K562 (cell line): Measurements from ENCODE around the gene CRYBG2. TPM values are rescaled to one million over a fixed set of nuclear protein-coding genes. Genes with fewer than 3 reads are reported as not detected.
A peak's percentile ranks its signal among the peaks of the same experiment; 100 is the strongest.

Experiments
- ARHGAP35 ChIP-seq: fragments of 450-650 bp; IDR thresholded peaks from 2 replicates; pipeline ENCODE4 v1.6.1; 2018; ENCODE audit not compliant: partially characterized antibody
- BRD4 ChIP-seq: fragments of 200-600 bp; sonication (generic); IDR thresholded peaks from 2 replicates; pipeline ENCODE4 v1.6.1; 2017; ENCODE audit warnings: inconsistent platforms
- FOXJ2 ChIP-seq: fragments of 200-800 bp; sonication (Bioruptor generic); IDR thresholded peaks from 2 replicates; pipeline ENCODE4 v1.6.1; 2016; ENCODE audit warnings: missing genetic modification characterization, missing compliant biosample characterization
- GATAD2B ChIP-seq: fragments of 450-650 bp; IDR thresholded peaks from 2 replicates; pipeline ENCODE4 v1.6.1; 2017; ENCODE audit warnings: mild to moderate bottlenecking, borderline replicate concordance
- LARP7 ChIP-seq: fragments of 450-650 bp; IDR thresholded peaks from 2 replicates; pipeline ENCODE4 v1.6.1; 2016
- MTA3 ChIP-seq: fragments of 450-650 bp; formaldehyde crosslinking; IDR thresholded peaks from 2 replicates; pipeline ENCODE4 v1.6.1; 2017; ENCODE audit warnings: mild to moderate bottlenecking, borderline replicate concordance
- NFIX ChIP-seq: fragments of 250-450 bp; sonication (Bioruptor Pico); IDR thresholded peaks from 2 replicates; pipeline ENCODE4 v1.4.0; 2020; ENCODE audit warnings: low read depth, mild to moderate bottlenecking, moderate library complexity
- POLR3G ChIP-seq: IDR thresholded peaks from 2 replicates; pipeline ENCODE4 v1.6.1; 2011; ENCODE audit not compliant: insufficient read length, insufficient replicate concordance; ENCODE audit errors: extremely low read depth
- PTBP1 ChIP-seq: fragments of 200-400 bp; formaldehyde crosslinking; IDR thresholded peaks from 2 replicates; pipeline ENCODE4 v1.6.1; 2017; ENCODE audit warnings: low read depth, low read length
- TFAM ChIP-seq: fragments of 250-450 bp; sonication (Bioruptor Pico); conservative IDR thresholded peaks from 2 replicates; pipeline ENCODE4 v1.5.0; 2021; ENCODE audit warnings: mild to moderate bottlenecking, moderate library complexity
- ZFX ChIP-seq: sonication (generic); formaldehyde crosslinking; IDR thresholded peaks from 2 replicates; pipeline ENCODE4 v1.8.0; 2022; ENCODE audit warnings: mild to moderate bottlenecking, missing genetic modification reagents, moderate library complexity
- ZNF146 ChIP-seq: IDR thresholded peaks from one replicate; pipeline ENCODE4 v1.6.1; 2018; ENCODE audit warnings: missing compliant biosample characterization; ENCODE audit not compliant: unreplicated experiment
- ZNF77 ChIP-seq: fragments of 250-450 bp; sonication (Bioruptor Pico); IDR thresholded peaks from 2 replicates; pipeline ENCODE4 v1.5.0; 2020
- polyA plus RNA-seq, 8 experiments: library from polyadenylated mRNA; depleted of rRNA in 4 of 8; stranded (reverse) in 5 of 8; unstranded in 3 of 8; fragments of >200 nt; fragmentation: Nextera tagmentation in 2 of 8; fragmentation: Illumina TruSeq in 1 of 8; extraction: Ambion mirVana in 2 of 8; extraction: Trizol in 1 of 8; gene quantifications; 2 replicates each; pipeline versions ENCODE4 v1.2.1 to v1.2.3, GENCODE V29; 2011 to 2014; ENCODE audit warnings: inconsistent platforms in 1 of 8, missing spikeins in 1 of 8
- total RNA-seq, 7 experiments: library from RNA; depleted of rRNA in 6 of 7; stranded (reverse); fragments of >200 nt in 6 of 7; fragmentation: Illumina TruSeq in 2 of 7; extraction: Trizol in 2 of 7; gene quantifications; 2 replicates each; pipeline versions ENCODE4 v1.2.1 to v1.2.3, GENCODE V29; 2011 to 2021; ENCODE audit warnings: low replicate concordance in 1 of 7
- TF ChIP-seq, protein P1 (sequence below): fragments of 200-600 bp; sonication (generic); IDR thresholded peaks from one replicate; pipeline ENCODE4 v1.6.1; 2012; ENCODE audit warnings: mild to moderate bottlenecking, low read depth, low read length, inconsistent platforms
- TF ChIP-seq, protein P2 (sequence below): fragments of 250-450 bp; sonication (Bioruptor Pico); IDR thresholded peaks from 2 replicates; pipeline ENCODE4 v1.5.1; 2021; ENCODE audit warnings: mild to moderate bottlenecking
- TF ChIP-seq, protein P3 (sequence below): sonication (generic); formaldehyde crosslinking; IDR thresholded peaks from 2 replicates; pipeline ENCODE4 v1.8.1; 2022; ENCODE audit warnings: missing genetic modification reagents

The CRYBG2 gene
- total and polyA plus RNA-seq, 9 of the 15 experiments (the other 6 are each of a cell fraction or from before 2014, with no cell fraction given): 0.39 to 8.5 (median 3.7) TPM

GRCh38 chr1:26288311-26288941 lies 65.5 kb downstream of the CRYBG2 start (continued):
- TF ChIP-seq, protein P1, sequence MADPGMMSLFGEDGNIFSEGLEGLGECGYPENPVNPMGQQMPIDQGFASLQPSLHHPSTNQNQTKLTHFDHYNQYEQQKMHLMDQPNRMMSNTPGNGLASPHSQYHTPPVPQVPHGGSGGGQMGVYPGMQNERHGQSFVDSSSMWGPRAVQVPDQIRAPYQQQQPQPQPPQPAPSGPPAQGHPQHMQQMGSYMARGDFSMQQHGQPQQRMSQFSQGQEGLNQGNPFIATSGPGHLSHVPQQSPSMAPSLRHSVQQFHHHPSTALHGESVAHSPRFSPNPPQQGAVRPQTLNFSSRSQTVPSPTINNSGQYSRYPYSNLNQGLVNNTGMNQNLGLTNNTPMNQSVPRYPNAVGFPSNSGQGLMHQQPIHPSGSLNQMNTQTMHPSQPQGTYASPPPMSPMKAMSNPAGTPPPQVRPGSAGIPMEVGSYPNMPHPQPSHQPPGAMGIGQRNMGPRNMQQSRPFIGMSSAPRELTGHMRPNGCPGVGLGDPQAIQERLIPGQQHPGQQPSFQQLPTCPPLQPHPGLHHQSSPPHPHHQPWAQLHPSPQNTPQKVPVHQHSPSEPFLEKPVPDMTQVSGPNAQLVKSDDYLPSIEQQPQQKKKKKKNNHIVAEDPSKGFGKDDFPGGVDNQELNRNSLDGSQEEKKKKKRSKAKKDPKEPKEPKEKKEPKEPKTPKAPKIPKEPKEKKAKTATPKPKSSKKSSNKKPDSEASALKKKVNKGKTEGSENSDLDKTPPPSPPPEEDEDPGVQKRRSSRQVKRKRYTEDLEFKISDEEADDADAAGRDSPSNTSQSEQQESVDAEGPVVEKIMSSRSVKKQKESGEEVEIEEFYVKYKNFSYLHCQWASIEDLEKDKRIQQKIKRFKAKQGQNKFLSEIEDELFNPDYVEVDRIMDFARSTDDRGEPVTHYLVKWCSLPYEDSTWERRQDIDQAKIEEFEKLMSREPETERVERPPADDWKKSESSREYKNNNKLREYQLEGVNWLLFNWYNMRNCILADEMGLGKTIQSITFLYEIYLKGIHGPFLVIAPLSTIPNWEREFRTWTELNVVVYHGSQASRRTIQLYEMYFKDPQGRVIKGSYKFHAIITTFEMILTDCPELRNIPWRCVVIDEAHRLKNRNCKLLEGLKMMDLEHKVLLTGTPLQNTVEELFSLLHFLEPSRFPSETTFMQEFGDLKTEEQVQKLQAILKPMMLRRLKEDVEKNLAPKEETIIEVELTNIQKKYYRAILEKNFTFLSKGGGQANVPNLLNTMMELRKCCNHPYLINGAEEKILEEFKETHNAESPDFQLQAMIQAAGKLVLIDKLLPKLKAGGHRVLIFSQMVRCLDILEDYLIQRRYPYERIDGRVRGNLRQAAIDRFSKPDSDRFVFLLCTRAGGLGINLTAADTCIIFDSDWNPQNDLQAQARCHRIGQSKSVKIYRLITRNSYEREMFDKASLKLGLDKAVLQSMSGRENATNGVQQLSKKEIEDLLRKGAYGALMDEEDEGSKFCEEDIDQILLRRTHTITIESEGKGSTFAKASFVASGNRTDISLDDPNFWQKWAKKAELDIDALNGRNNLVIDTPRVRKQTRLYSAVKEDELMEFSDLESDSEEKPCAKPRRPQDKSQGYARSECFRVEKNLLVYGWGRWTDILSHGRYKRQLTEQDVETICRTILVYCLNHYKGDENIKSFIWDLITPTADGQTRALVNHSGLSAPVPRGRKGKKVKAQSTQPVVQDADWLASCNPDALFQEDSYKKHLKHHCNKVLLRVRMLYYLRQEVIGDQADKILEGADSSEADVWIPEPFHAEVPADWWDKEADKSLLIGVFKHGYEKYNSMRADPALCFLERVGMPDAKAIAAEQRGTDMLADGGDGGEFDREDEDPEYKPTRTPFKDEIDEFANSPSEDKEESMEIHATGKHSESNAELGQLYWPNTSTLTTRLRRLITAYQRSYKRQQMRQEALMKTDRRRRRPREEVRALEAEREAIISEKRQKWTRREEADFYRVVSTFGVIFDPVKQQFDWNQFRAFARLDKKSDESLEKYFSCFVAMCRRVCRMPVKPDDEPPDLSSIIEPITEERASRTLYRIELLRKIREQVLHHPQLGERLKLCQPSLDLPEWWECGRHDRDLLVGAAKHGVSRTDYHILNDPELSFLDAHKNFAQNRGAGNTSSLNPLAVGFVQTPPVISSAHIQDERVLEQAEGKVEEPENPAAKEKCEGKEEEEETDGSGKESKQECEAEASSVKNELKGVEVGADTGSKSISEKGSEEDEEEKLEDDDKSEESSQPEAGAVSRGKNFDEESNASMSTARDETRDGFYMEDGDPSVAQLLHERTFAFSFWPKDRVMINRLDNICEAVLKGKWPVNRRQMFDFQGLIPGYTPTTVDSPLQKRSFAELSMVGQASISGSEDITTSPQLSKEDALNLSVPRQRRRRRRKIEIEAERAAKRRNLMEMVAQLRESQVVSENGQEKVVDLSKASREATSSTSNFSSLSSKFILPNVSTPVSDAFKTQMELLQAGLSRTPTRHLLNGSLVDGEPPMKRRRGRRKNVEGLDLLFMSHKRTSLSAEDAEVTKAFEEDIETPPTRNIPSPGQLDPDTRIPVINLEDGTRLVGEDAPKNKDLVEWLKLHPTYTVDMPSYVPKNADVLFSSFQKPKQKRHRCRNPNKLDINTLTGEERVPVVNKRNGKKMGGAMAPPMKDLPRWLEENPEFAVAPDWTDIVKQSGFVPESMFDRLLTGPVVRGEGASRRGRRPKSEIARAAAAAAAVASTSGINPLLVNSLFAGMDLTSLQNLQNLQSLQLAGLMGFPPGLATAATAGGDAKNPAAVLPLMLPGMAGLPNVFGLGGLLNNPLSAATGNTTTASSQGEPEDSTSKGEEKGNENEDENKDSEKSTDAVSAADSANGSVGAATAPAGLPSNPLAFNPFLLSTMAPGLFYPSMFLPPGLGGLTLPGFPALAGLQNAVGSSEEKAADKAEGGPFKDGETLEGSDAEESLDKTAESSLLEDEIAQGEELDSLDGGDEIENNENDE: no peak
- TF ChIP-seq, protein P2, sequence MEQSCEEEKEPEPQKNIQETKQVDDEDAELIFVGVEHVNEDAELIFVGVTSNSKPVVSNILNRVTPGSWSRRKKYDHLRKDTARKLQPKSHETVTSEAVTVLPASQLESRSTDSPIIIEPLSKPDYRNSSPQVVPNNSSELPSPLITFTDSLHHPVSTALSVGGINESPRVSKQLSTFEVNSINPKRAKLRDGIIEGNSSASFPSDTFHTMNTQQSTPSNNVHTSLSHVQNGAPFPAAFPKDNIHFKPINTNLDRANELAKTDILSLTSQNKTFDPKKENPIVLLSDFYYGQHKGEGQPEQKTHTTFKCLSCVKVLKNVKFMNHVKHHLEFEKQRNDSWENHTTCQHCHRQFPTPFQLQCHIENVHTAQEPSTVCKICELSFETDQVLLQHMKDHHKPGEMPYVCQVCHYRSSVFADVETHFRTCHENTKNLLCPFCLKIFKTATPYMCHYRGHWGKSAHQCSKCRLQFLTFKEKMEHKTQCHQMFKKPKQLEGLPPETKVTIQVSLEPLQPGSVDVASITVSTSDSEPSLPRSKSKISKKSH (CRISPR knock-in tag): no peak
- TF ChIP-seq ZNF146 (CRISPR knock-in tag) (no peak), ZNF77 (CRISPR knock-in tag) (no peak), ZFX (CRISPR knock-in tag) (peak; percentile 47), ARHGAP35 (no peak), TFAM (CRISPR knock-in tag) (no peak), LARP7 (no peak), NFIX (CRISPR knock-in tag) (no peak), GATAD2B (no peak), PTBP1 (0 out of 2 replicates have a peak, but pooled peaks have one; percentile 56), MTA3 (0 out of 2 replicates have a peak, but pooled peaks have one; percentile 36), POLR3G (no peak), FOXJ2 (tag) (no peak), BRD4 (no peak)
- TF ChIP-seq, protein P3, sequence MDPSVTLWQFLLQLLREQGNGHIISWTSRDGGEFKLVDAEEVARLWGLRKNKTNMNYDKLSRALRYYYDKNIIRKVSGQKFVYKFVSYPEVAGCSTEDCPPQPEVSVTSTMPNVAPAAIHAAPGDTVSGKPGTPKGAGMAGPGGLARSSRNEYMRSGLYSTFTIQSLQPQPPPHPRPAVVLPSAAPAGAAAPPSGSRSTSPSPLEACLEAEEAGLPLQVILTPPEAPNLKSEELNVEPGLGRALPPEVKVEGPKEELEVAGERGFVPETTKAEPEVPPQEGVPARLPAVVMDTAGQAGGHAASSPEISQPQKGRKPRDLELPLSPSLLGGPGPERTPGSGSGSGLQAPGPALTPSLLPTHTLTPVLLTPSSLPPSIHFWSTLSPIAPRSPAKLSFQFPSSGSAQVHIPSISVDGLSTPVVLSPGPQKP (CRISPR knock-in tag): no peak
